ENCODE measurements around the gene DCAF6.

DNA sequence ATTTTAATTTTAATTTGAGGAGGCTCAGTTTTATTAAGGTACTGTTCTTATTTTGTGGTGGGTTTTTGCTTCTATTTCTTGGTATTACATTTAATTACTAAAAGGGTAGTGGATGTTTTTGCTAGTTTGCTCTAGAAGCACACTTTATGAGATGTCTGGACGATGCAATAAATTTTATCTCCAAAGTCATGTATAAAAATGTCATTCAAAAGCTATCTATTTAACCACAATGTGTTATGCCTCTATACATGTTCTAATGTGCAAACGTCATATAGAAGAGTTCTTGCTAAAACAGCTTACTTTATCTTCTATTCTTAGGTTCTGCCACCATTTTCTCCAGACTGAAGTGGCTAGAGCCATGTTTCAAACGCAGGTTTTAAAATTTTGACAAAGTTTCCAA lies 13.3 kb downstream of the DCAF6 start:
- no peak for TF ChIP-seq POLR2A (IDR thresholded peaks at IDR 0.05; ENCODE audit: low read length)
- TF ChIP-seq GATA1 (IDR thresholded peaks at IDR 0.05; ENCODE audit: low read depth, low read length) = no peak
